ENCODE data around the gene NEIL3.

Gene NEIL3

DNA sequence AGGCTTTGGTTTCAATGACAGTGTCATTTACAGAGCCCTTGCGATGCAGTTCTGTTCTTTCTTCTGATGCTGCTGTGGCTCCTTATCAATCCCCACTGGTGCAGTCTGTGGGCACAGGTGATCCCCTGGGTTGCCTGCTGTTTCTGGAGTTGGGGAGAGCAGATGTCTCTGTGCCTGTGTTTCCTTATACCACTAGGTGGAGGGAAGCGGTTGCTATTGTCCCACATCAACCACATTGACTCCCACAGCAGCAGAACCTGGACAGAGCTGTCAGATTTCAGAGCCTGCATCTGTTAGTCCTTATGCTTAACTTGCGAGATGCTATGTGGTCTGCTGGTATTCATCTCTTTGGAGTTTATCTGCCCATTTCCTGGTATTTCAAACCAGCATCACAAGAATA lies 57.7 kb downstream of the NEIL3 start:
- no peak overlapping the region for H3K9ac ChIP-seq (ENCODE audit: insufficient read length)
- no peaks in the 10 kb centered on the region for H3K9me3 ChIP-seq (ENCODE audit: low read depth, low read length)
- no peak overlapping the region for H3K27ac ChIP-seq
- H3K4me3 ChIP-seq = no peak overlapping the region
- H3K36me3 ChIP-seq (ENCODE audit: insufficient read depth, low read length) = peaks cover 10% of the 10 kb centered on the region
- TF ChIP-seq FOXP2 (optimal IDR thresholded peaks at IDR 0.05; ENCODE audit: control extremely low read depth, extremely low read length, insufficient read depth) = no peak
- TF ChIP-seq EZH2 (IDR thresholded peaks at IDR 0.05) = no peak
- TF ChIP-seq POLR2AphosphoS5 (IDR thresholded peaks at IDR 0.05; ENCODE audit: borderline replicate concordance, low read depth, low read length) = no peak
- DNase-seq (ENCODE audit: low read depth, low spot score) = no peak

DNA sequence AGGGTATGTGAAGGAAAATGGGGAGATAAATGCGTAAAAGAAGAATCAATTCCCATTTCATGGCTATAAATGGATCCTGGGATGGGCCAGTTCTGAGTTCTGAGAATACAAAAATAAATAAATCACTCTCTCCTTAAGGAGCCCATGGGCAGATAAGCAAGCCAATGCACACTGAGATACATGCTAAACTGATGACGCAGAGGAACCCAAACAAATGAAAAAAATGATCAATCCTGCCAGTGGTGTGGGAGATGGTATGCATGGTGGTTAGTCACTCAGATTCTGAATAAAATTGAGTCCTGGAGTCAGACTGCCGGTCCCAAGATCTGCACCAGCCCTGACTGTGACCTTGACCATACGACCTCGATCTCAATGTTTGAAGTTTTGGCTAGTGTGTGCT lies 59.7 kb downstream of the NEIL3 start:
- DNase-seq (ENCODE audit: low read depth, low spot score) = no peak
- no peaks in the 10 kb centered on the region for H3K36me3 ChIP-seq (ENCODE audit: insufficient read depth, low read length)
- H3K9me3 ChIP-seq (ENCODE audit: low read depth, low read length) = no peaks in the 10 kb centered on the region
- H3K9ac ChIP-seq (ENCODE audit: insufficient read length) = no peak overlapping the region
- no peak overlapping the region for H3K27ac ChIP-seq
- no peak overlapping the region for H3K4me3 ChIP-seq
- TF ChIP-seq POLR2AphosphoS5 (IDR thresholded peaks at IDR 0.05; ENCODE audit: borderline replicate concordance, low read depth, low read length) = no peak
- no peak for TF ChIP-seq EZH2 (IDR thresholded peaks at IDR 0.05)
- TF ChIP-seq FOXP2 (optimal IDR thresholded peaks at IDR 0.05; ENCODE audit: control extremely low read depth, extremely low read length, insufficient read depth) = no peak

DNA sequence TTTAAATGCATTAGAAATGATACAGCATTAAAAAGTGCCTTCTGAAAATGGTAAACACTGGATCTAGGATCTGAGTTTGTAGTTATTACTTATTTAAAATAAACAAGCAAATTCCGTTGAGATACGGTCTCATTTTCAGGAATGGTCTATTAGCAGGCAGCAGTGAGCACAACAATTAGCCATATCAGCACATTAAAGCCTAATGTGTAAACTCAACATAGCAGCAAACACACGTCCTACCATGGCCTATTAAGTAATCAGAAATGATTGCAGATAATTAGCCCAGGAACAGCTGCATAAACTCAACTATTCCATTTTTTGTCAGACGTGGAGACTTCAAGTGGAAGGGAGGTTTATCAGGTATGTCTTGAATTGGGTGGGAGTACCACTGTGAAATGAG lies 61.8 kb downstream of the NEIL3 start:
- TF ChIP-seq EZH2 (IDR thresholded peaks at IDR 0.05) (no peak), FOXP2 (optimal IDR thresholded peaks at IDR 0.05; ENCODE audit: control extremely low read depth, extremely low read length, insufficient read depth) (no peak), POLR2AphosphoS5 (IDR thresholded peaks at IDR 0.05; ENCODE audit: borderline replicate concordance, low read depth, low read length) (no peak)
- DNase-seq (ENCODE audit: low read depth, low spot score) = no peak
- Histone ChIP-seq H3K36me3 (ENCODE audit: insufficient read depth, low read length) (no peaks in the 10 kb centered on the region), H3K4me3 (no peak overlapping the region), H3K9ac (ENCODE audit: insufficient read length) (no peak overlapping the region), H3K9me3 (ENCODE audit: low read depth, low read length) (no peaks in the 10 kb centered on the region), H3K27ac (no peak overlapping the region)

DNA sequence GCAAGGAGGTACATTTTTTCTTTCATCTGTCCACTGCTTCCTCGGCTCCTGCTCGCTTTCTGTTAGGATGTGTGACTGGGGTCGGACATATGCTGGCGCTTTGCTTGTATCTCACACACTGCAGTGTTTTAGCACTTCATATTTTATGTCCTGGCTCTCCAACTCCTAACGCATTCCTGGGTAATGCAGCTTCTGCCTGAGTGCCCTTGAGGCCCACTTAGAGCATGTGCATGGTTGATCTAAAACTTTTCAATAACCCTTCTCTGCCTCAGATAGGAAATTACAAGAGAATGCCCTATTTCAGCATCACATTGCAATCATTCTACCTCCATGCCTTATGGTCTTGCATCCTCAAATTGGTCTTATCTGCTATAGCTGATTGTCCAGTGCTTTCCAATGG lies 65.3 kb downstream of the NEIL3 start:
- TF ChIP-seq POLR2AphosphoS5 (IDR thresholded peaks at IDR 0.05; ENCODE audit: borderline replicate concordance, low read depth, low read length) (no peak), EZH2 (IDR thresholded peaks at IDR 0.05) (no peak), FOXP2 (optimal IDR thresholded peaks at IDR 0.05; ENCODE audit: control extremely low read depth, extremely low read length, insufficient read depth) (no peak)
- no peaks in the 10 kb centered on the region for H3K36me3 ChIP-seq (ENCODE audit: insufficient read depth, low read length)
- H3K27ac ChIP-seq = no peak overlapping the region
- no peak overlapping the region for H3K4me3 ChIP-seq
- H3K9ac ChIP-seq (ENCODE audit: insufficient read length) = no peak overlapping the region
- H3K9me3 ChIP-seq (ENCODE audit: low read depth, low read length) = no peaks in the 10 kb centered on the region
- no peak for DNase-seq (ENCODE audit: low read depth, low spot score)

DNA sequence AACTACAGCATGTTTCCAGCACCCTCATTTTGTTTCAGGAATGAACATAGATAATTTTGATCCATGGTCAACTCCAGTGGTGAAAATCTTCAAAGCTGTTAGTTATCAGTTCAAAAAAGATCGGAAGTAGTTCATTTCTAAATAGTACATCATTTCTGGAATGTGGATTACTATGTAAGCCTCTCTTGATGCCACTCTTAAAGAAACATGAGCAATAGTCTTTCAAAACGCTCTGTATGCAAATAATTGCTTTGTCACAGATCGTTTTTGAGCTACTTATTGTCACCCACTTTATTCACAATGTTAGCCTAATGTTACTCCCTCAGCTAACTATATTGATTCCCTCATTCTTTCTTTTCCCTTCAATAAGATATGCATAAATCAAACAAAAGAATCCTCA lies 65.7 kb downstream of the NEIL3 start:
- no peak overlapping the region for H3K4me3 ChIP-seq
- DNase-seq (ENCODE audit: low read depth, low spot score) = no peak

DNA sequence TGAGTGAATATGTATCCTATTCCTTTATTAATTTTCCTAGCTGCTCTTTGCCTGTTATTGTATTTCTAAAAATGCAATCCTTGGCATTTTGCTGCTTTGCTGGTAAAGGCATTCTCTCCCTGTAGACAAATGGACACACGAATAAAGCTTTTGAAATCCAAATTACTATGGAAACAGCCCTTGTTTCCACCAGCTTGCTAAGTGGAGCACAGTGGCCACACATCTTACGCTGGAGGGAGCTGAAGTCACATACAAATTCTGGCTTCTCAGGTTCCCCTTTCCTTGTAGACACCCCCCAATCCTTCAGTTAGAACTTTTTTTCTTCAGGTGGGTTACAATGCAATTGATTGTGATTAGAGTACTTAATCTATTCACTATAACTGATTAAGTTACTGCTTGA lies 66.3 kb downstream of the NEIL3 start:
- no peak for TF ChIP-seq POLR2AphosphoS5 (IDR thresholded peaks at IDR 0.05; ENCODE audit: borderline replicate concordance, low read depth, low read length)
- no peak for DNase-seq (ENCODE audit: low read depth, low spot score)
- no peak overlapping the region for H3K27ac ChIP-seq
- H3K36me3 ChIP-seq (ENCODE audit: insufficient read depth, low read length) = no peaks in the 10 kb centered on the region
- H3K9me3 ChIP-seq (ENCODE audit: low read depth, low read length) = no peaks in the 10 kb centered on the region
- H3K9ac ChIP-seq (ENCODE audit: insufficient read length) = no peak overlapping the region
- H3K4me3 ChIP-seq = no peak overlapping the region

More for the DNA sequence above, 65.7 kb downstream of the NEIL3 start:
- Histone ChIP-seq H3K36me3 (ENCODE audit: insufficient read depth, low read length) (no peaks in the 10 kb centered on the region), H3K27ac (no peak overlapping the region), H3K9ac (ENCODE audit: insufficient read length) (no peak overlapping the region), H3K9me3 (ENCODE audit: low read depth, low read length) (no peaks in the 10 kb centered on the region)
- no peak for TF ChIP-seq POLR2AphosphoS5 (IDR thresholded peaks at IDR 0.05; ENCODE audit: borderline replicate concordance, low read depth, low read length)

DNA sequence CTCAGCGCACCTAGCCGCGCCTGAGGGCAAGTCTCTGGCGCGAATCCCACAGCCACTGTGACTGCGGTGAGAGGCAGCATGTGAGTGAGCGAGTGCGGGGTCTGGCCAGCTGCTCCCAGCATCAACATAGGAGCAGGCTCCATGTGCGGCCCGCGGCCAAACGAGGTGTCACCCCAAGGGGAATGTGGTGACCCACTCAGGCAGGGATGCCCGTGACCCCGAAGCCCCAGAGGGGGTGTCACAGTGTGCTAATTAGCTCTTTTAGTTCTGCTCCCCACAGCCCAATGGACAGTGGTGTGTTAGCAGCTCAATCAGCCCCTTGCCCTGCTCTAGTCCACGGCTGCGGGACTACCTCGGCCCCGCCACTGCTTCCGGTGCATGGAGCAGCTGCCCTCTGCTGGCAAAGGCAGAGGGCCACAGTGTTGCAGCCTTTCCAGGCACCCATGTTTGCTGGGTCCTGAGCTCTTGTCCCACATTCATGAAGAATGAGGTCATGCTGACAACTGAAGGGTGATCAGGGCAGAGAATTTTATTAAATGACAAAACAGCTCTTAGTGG lies 71.1 kb downstream of the NEIL3 start:
- no peak overlapping the region for H3K27ac ChIP-seq
- no peak for DNase-seq (ENCODE audit: low read depth, low spot score)

DNA sequence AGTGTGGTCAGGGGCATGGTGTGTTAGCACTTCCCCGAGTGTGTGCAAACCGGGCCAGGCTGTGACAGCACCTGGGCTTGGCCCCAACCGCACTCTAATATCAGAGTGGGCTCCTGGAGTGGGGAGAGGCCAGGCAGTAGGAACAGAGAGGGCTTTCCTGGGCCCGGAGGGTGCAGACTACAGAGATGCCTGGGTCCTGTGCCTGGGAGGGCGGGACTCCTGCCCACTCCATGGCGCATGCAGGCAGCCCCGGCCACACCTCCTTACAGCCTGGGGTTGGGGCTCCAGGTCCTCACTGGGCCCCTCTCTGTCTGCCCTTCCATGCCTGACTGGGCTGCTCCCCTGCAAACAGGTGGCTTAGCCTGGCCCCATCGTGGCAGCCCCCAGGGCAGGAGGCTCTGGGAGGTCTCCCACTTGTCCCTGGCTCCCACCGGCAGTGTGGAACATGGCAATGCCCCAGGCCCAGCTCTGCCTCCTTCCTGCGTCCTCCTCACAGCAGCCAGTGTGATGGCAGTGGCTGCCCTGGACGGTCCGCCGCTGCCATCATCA lies 72.2 kb downstream of the NEIL3 start:
- H3K4me3 ChIP-seq = no peak overlapping the region
- no peak for DNase-seq (ENCODE audit: low read depth, low spot score)
- H3K36me3 ChIP-seq (ENCODE audit: insufficient read depth, low read length) = no peaks in the 10 kb centered on the region
- no peak overlapping the region for H3K9ac ChIP-seq (ENCODE audit: insufficient read length)
- H3K9me3 ChIP-seq (ENCODE audit: low read depth, low read length) = no peaks in the 10 kb centered on the region
- TF ChIP-seq POLR2AphosphoS5 (IDR thresholded peaks at IDR 0.05; ENCODE audit: borderline replicate concordance, low read depth, low read length) (no peak), FOXP2 (optimal IDR thresholded peaks at IDR 0.05; ENCODE audit: control extremely low read depth, extremely low read length, insufficient read depth) (no peak), EZH2 (IDR thresholded peaks at IDR 0.05) (no peak)
- H3K27ac ChIP-seq = no peak overlapping the region

More for the DNA sequence above, 71.1 kb downstream of the NEIL3 start:
- no peak for TF ChIP-seq FOXP2 (optimal IDR thresholded peaks at IDR 0.05; ENCODE audit: control extremely low read depth, extremely low read length, insufficient read depth)
- TF ChIP-seq EZH2 (IDR thresholded peaks at IDR 0.05) = no peak
- no peak for TF ChIP-seq POLR2AphosphoS5 (IDR thresholded peaks at IDR 0.05; ENCODE audit: borderline replicate concordance, low read depth, low read length)
- Histone ChIP-seq H3K9ac (ENCODE audit: insufficient read length) (no peak overlapping the region), H3K36me3 (ENCODE audit: insufficient read depth, low read length) (no peaks in the 10 kb centered on the region), H3K9me3 (ENCODE audit: low read depth, low read length) (no peaks in the 10 kb centered on the region), H3K4me3 (no peak overlapping the region)

DNA sequence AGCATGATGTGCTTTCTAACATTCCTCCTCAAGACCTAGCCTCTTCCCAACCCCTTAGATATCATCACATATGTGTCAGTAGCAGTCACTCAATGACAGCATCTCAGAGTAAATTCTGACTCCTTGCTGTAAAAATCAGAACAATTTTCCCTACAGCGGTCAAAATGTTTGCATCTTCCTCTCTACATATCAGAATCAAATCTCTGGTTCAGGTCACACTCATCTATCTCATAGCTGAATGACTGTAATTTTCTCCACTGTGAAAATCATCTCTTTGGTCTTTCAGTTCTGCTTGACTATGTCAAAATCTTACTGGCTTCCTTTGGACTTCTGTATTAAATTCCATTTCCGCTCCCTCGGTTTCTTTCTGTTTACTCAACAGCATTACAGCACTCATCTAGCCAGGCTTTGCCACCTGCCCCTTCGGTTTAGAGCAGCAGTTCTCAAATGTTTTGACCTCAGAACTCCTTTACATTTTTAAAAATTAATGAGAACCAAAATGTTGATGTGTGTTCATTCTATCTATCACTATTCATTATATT lies 75.3 kb downstream of the NEIL3 start:
- DNase-seq (ENCODE audit: low read depth, low spot score) = no peak

More for the DNA sequence above, 75.3 kb downstream of the NEIL3 start:
- Histone ChIP-seq H3K9ac (ENCODE audit: insufficient read length) (no peak overlapping the region), H3K9me3 (ENCODE audit: low read depth, low read length) (no peaks in the 10 kb centered on the region), H3K36me3 (ENCODE audit: insufficient read depth, low read length) (no peaks in the 10 kb centered on the region), H3K4me3 (no peak overlapping the region), H3K27ac (no peak overlapping the region)
- no peak for TF ChIP-seq EZH2 (IDR thresholded peaks at IDR 0.05)
- no peak for TF ChIP-seq FOXP2 (optimal IDR thresholded peaks at IDR 0.05; ENCODE audit: control extremely low read depth, extremely low read length, insufficient read depth)
- no peak for TF ChIP-seq POLR2AphosphoS5 (IDR thresholded peaks at IDR 0.05; ENCODE audit: borderline replicate concordance, low read depth, low read length)

Data from SK-N-MC (cell line).